ENCODE measurements around the gene SKAP2.

Gene SKAP2

DNA sequence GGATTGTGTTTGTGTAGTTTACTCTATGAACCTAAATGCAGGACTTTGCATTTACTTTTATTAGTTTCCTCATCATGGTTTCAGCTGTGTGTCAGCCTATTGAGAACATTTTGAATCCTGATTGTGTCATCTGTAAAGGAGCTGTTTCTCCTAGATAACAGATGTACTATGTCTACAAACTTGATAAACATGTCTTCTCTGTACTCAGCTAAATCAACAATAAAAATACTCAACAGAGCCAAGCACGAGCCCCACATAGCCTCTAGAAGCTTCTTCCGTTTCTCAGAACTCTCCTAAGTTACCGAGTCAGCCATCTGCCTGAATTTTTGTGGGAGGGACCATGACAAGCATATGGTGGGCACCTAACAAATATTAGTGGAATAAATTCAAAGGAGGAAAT is 234.7 kb downstream of the SKAP2 start:
- no peak for DNase-seq

DNA sequence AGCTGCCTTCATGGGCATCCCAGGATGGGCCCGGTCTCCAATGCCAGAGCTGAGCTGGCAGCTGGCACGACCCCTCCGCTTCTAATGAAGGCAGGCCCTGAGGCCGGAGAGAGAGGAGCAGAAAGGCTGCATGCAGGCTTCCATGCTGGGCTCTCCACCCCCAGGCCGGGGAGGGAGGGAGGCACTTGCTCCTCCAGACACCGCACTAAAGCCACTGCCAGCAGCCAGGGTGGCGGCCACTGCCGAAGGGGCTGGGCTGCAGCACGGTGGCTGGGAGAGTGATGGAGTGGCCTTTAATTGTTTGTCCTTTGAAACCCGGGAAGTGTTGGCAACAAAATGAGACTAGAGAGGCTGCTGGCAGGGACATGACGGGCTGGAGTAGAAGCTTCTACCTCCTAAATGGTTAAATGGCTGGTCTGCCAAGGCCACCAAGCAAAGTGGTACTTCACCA is 236.5 kb downstream of the SKAP2 start:
- DNase-seq: no peak

DNA sequence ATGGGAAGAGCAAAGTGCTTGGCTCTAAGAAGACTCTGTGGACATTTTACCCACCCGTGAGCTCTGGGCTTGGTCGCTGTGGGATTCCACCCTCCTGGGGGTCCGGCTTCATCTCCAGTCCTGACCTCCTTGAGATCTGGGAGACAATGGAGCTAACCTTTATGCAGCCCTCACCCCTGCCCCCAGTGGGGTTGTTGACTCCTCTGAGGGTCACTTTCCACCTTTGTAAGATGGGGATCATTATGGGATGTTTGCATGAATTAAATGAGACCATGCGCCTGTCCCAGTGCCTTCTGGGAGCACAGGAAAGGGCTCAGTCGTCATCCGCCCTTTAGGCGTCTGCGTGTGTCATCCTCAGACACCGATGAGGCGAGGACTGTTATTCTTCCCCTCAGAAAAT is 237.2 kb downstream of the SKAP2 start:
- no peak for DNase-seq

DNA sequence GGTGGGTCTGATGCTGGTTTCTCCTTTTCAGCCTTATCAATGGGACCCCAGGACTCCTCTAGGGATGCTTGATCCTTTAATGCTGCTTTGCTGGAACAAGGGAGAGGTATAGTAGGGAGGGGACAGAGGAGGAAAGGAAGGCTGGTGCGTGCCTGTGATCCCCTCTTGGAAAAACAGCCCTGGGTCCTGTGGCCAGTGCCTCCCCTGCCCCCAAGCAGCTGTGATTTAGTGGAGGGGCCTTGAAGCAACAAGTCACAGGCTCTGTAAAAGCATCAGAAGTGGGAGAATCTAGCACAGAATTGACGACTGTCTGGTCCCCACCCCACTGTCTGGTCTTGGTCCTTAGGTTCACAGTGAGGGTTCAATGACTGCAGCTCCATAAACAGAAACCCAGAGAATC is 237.7 kb downstream of the SKAP2 start:
- no peak for DNase-seq

DNA sequence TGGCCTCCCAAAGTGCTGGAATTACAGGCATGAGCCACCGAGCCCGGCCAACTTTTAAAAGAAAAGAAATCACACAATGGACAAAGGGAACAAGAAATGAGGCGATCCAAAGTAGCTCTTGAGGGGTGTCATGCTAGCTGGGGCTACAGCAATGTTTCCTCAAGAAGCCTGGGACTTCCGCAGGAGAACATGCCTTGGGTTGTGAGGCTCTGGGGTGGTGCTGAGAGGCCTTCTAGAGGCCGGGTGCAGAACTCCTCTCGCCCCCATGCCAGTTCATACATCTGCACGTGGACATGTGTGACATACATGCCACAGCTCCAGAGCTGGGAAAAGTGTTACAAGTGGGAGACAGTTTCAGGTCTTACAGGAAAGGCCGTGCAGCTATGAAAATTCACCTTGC is 238.2 kb downstream of the SKAP2 start:
- no peak for DNase-seq

DNA sequence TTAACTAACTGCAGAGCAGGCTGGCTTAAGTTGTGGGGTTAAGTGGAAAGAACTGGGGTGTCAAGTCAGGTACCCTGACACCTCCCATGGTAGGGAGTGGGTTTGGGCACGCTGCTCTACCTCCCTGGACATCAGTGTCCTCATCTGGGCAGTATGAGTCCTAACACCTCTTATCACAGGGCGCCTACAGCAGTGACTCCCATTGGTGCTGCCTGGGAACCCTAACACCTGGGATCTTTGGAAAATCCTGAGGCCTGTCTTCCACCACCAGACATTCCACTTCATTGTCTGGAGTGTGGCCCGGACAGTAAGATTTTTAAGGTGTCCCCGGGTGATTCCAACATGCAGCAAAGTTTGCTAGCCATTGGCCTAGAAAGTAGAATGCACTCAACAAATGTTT is 239.1 kb downstream of the SKAP2 start:
- no peak for DNase-seq

DNA sequence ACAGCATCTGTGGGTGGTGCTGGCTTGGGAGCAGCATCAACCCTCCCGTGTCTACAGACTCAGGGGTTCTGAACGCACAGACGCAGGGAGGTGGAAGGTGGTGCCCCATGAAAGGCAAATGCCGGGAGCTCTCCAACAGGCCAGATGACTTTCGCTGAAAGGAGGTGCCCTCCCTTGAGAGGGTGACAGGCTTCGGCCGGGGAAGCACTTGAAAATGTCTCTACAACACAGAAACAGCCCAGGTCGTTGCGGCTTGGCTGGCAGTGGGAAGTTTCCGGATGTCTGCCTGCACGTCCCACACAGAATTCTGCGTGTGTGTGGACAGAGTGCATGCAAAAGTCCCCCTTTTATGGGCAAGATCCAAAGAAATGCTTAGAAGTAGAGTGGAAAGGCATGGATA is 239.6 kb downstream of the SKAP2 start:
- no peak for DNase-seq

DNA sequence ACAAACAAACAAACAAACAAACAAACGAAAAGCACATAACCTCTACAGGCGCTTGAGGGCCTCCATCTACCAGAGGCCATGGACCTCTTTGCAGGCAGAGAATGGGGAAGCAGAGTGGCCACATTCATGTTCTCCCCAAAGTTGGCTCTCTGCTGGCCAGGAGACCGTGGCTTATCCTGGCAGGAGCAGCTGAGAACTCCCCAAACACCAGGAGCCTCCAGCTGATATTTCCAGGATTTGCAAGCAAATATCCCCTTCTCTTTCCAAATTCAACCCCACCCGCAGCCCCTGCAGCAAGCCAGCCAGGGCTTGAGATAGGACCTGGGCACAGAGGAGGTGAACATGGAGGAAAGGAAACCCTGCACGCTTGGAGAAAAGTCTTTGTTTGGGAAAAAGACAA is 240.0 kb downstream of the SKAP2 start:
- no peak for DNase-seq

DNA sequence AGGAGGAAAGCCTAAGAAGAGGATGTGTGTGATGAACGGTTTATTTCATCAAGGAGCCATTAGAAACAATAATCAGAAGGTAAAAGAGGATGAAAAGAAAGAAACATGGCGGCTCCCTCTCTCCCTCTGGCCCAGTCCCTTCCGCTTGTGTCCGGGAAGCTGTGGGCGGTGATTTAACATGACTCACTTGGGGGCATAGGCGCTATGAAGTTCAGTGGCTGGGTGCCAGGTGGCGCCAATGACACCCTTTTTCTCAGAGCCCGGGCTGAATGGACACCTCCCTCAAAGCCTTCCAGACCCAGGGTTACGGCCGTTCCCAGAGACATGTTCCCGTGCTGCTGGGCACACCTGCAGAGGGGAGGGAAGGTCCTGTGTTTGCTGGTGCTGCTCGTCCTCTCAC is 244.0 kb downstream of the SKAP2 start:
- no peak for DNase-seq

DNA sequence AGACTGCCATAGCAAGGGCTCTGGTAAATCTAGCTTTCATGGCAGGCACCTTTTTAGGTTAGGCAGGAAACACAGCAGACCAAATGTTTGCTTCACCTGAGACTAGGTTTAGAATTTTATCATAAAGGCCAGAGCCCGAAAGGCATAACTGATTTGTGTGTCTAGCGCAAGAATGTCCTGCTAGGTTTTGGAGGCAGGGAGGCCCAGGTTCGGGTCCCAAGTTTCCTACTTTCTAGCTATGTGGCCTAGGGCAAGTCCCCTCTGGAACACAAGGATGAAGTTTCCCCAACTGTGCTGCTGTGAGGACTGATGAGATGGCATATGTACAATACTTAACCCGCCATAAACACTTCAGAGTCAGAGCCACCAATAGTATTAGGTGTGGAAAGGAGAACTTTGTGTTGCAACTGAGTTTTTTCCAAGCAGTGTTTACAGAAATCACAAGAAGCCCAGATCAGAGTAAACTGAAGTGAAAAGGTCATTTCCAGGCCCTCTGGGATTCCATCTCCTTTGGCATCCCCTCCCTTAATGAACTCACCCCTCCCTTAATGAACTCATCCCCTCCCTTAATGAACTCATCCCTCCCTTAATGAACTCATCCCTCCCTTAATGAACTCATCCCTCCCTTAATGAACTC is 244.9 kb downstream of the SKAP2 start:
- DNase-seq: no peak

DNA sequence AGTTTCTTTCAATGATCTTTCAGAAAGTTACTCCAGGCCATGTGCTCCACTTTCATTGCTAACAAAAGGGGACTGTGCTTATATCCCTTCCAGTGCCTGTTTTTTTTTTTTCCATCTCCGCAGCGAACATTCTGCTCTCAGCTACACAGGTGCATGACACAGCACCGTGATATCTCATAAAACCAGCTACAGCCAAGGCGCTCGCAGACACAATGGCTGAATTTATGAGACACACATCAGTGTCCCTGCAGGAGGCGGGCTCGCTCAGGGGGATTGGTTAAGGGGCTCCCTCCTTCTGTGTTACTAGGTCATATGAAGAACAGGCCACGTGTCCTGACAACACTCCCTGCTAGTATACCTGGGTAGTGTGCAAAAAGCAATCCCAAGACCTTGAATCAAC is 245.5 kb downstream of the SKAP2 start:
- DNase-seq: no peak

DNA sequence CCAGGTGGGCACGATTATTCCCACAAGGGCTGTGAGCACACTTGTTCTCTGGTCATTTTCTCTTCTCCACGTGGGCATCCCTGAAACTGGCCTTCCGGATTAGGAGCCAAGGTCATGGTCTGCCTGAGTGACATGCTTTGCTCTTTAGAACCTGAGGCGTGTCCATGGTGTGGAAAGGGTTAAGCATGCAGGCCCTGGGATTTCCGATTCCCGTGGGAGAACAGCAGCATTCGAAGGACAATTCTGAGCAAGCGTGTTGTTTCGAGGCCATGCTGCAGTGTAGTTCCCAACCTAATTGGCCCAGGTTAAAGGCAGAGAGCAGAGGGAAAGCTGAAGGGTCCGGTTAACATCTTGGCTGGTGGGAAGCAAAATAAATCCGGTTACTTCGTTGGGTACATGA is 245.9 kb downstream of the SKAP2 start:
- no peak for DNase-seq
